Body of pancreas (tissue), 4 donors: ENCODE results near the gene DSCAM.

Source experiments
- CTCF ChIP-seq, 7 experiments: fragments of 450-650 bp in 4 of 7; fragments of 200-600 bp in 3 of 7; sonication (generic) in 3 of 7; IDR thresholded peaks; one replicate each; pipeline ENCODE4 v1.5.1; 2016 to 2019; ENCODE audit warnings: antibody characterized with exemption in 7 of 7
- POLR2A ChIP-seq, 3 donors: fragments of 450-650 bp; IDR thresholded peaks; one replicate each; pipeline ENCODE4 v1.6.1; 2016; ENCODE audit warnings: antibody characterized with exemption in 3 of 3, mild to moderate bottlenecking in 2 of 3

GRCh38 chr21:39972471-39972870 lies 874.5 kb downstream of the DSCAM start:
- TF ChIP-seq CTCF (IDR thresholded peaks at IDR 0.05) (no peak), POLR2A (IDR thresholded peaks at IDR 0.05) (no peak)
